K562 (cell line): ENCODE data around the gene HLCS. TPM values are rescaled to one million over a fixed set of nuclear protein-coding genes. Genes with fewer than 3 reads are reported as not detected.

ENCODE experiments used
- ARID2 ChIP-seq: fragments of 450-650 bp; IDR thresholded peaks from 2 replicates; pipeline ENCODE4 v1.6.1; 2017; ENCODE audit warnings: antibody characterized with exemption, mild to moderate bottlenecking
- ATF1 ChIP-seq, 2 experiments: fragments of 450-650 bp in 1 of 2; IDR thresholded peaks; 2 replicates each; pipeline ENCODE4 v1.6.1; 2016; ENCODE audit warnings: missing compliant biosample characterization in 1 of 2, missing genetic modification characterization in 1 of 2
- BCOR ChIP-seq: fragments of 450-650 bp; IDR thresholded peaks from 2 replicates; pipeline ENCODE4 v1.6.1; 2016
- CBX1 ChIP-seq: sonication (generic); IDR thresholded peaks from 2 replicates; pipeline ENCODE4 v1.6.1; 2016; ENCODE audit warnings: antibody characterized with exemption, low read depth, mild to moderate bottlenecking
- CBX3 ChIP-seq, 2 experiments: IDR thresholded peaks; 1 replicate in 1 of 2; 2 replicates in 1 of 2; pipeline ENCODE4 v1.6.1; 2012; ENCODE audit warnings: inconsistent platforms in 2 of 2, low read length in 2 of 2, borderline replicate concordance in 1 of 2, control low read depth in 1 of 2
- CCAR2 ChIP-seq: fragments of 200-400 bp; formaldehyde crosslinking; IDR thresholded peaks from 2 replicates; pipeline ENCODE4 v1.6.1; 2017; ENCODE audit warnings: mild to moderate bottlenecking, low read depth, low read length
- CEBPB ChIP-seq: fragments of 450-650 bp; IDR thresholded peaks from 2 replicates; pipeline ENCODE4 v1.6.1; 2016; ENCODE audit warnings: missing genetic modification characterization, missing compliant biosample characterization
- CHD1 ChIP-seq: fragments of 200-600 bp; sonication (generic); IDR thresholded peaks from one replicate; pipeline ENCODE4 v1.6.1; 2012; ENCODE audit warnings: mild to moderate bottlenecking, moderate library complexity, low read length, inconsistent platforms
- DACH1 ChIP-seq: fragments of 450-650 bp; IDR thresholded peaks from 2 replicates; pipeline ENCODE4 v1.6.1; 2018; ENCODE audit not compliant: partially characterized antibody
- DMBX1 ChIP-seq: fragments of 250-450 bp; sonication (Bioruptor Pico); IDR thresholded peaks from 2 replicates; pipeline ENCODE4 v1.8.0; 2022; ENCODE audit warnings: inconsistent platforms, mild to moderate bottlenecking, moderate library complexity, borderline replicate concordance
- HDAC2 ChIP-seq: fragments of 450-650 bp; IDR thresholded peaks from 2 replicates; pipeline ENCODE4 v1.6.1; 2016; ENCODE audit warnings: mild to moderate bottlenecking
- L3MBTL2 ChIP-seq: fragments of 450-650 bp; IDR thresholded peaks from 2 replicates; pipeline ENCODE4 v1.6.1; 2016; ENCODE audit warnings: mild to moderate bottlenecking, moderate library complexity
- PHB ChIP-seq: fragments of 250-450 bp; sonication (Bioruptor Pico); IDR thresholded peaks from 2 replicates; pipeline ENCODE4 v1.5.0; 2021
- RB1 ChIP-seq: fragments of 450-650 bp; IDR thresholded peaks from 2 replicates; pipeline ENCODE4 v1.6.1; 2017; ENCODE audit warnings: low read depth, mild to moderate bottlenecking
- RHOXF2B ChIP-seq: fragments of 250-450 bp; sonication (Bioruptor Pico); conservative IDR thresholded peaks from 2 replicates; pipeline ENCODE4 v1.5.1; 2021
- SMAD4 ChIP-seq: fragments of 250-450 bp; sonication (Bioruptor Pico); conservative IDR thresholded peaks from 2 replicates; pipeline ENCODE4 v1.8.0; 2021; ENCODE audit warnings: inconsistent platforms, mild to moderate bottlenecking, moderate library complexity
- SMARCA4 ChIP-seq: fragments of 450-650 bp; IDR thresholded peaks from 2 replicates; pipeline ENCODE4 v1.6.1; 2016
- SMARCC2 ChIP-seq: fragments of 450-650 bp; IDR thresholded peaks from 2 replicates; pipeline ENCODE4 v1.6.1; 2017; ENCODE audit warnings: antibody characterized with exemption, moderate library complexity, mild to moderate bottlenecking, low read depth
- SPI1 ChIP-seq: IDR thresholded peaks from 2 replicates; pipeline ENCODE4 v1.6.1; 2011; ENCODE audit warnings: low read depth, low read length, control low read depth, borderline replicate concordance
- STAT5B ChIP-seq: fragments of 250-450 bp; sonication (Bioruptor Pico); IDR thresholded peaks from 2 replicates; pipeline ENCODE4 v1.8.0; 2021; ENCODE audit warnings: mild to moderate bottlenecking, inconsistent platforms
- TAL1 ChIP-seq: fragments of 450-650 bp; IDR thresholded peaks from 2 replicates; pipeline ENCODE4 v1.6.1; 2016; ENCODE audit warnings: mild to moderate bottlenecking
- TCF3 ChIP-seq: sonication (generic); formaldehyde crosslinking; IDR thresholded peaks from 2 replicates; pipeline ENCODE4 v1.4.0; 2020; ENCODE audit warnings: mild to moderate bottlenecking, missing genetic modification reagents
- ZNF124 ChIP-seq: sonication (generic); formaldehyde crosslinking; IDR thresholded peaks from 2 replicates; pipeline ENCODE4 v1.8.1; 2022; ENCODE audit warnings: missing genetic modification reagents
- ZNF212 ChIP-seq: fragments of 450-650 bp; formaldehyde crosslinking; IDR thresholded peaks from 2 replicates; pipeline ENCODE4 v1.4.0; 2020; ENCODE audit warnings: mild to moderate bottlenecking
- ZNF24 ChIP-seq: fragments of 450-650 bp; IDR thresholded peaks from 2 replicates; pipeline ENCODE4 v1.6.1; 2016
- ZNF347 ChIP-seq: fragments of 450-650 bp; formaldehyde crosslinking; IDR thresholded peaks from 2 replicates; pipeline ENCODE4 v1.4.0; 2020; ENCODE audit warnings: low read depth, mild to moderate bottlenecking, moderate library complexity
- ZNF41 ChIP-seq: fragments of 250-450 bp; sonication (Bioruptor Pico); conservative IDR thresholded peaks from 2 replicates; pipeline ENCODE4 v1.4.0; 2020; ENCODE audit warnings: mild to moderate bottlenecking
- ZNF431 ChIP-seq: sonication (generic); formaldehyde crosslinking; IDR thresholded peaks from 2 replicates; pipeline ENCODE4 v1.8.0; 2022; ENCODE audit warnings: mild to moderate bottlenecking, missing genetic modification reagents
- ZNF584 ChIP-seq: fragments of 200-800 bp; sonication (Bioruptor generic); IDR thresholded peaks from 2 replicates; pipeline ENCODE4 v1.6.1; 2016; ENCODE audit warnings: low read depth, mild to moderate bottlenecking, missing genetic modification characterization, missing compliant biosample characterization
- polyA plus RNA-seq, 8 experiments: library from polyadenylated mRNA; depleted of rRNA in 4 of 8; stranded (reverse) in 5 of 8; unstranded in 3 of 8; fragments of >200 nt; fragmentation: Nextera tagmentation in 2 of 8; fragmentation: Illumina TruSeq in 1 of 8; extraction: Ambion mirVana in 2 of 8; extraction: Trizol in 1 of 8; gene quantifications; 2 replicates each; pipeline versions ENCODE4 v1.2.1 to v1.2.3, GENCODE V29; 2011 to 2014; ENCODE audit warnings: inconsistent platforms in 1 of 8, missing spikeins in 1 of 8
- total RNA-seq, 7 experiments: library from RNA; depleted of rRNA in 6 of 7; stranded (reverse); fragments of >200 nt in 6 of 7; fragmentation: Illumina TruSeq in 2 of 7; extraction: Trizol in 2 of 7; gene quantifications; 2 replicates each; pipeline versions ENCODE4 v1.2.1 to v1.2.3, GENCODE V29; 2011 to 2021; ENCODE audit warnings: low replicate concordance in 1 of 7
- TF ChIP-seq, protein P1 (sequence below): fragments of 250-450 bp; sonication (Bioruptor Pico); IDR thresholded peaks from 2 replicates; pipeline ENCODE4 v1.8.0; 2022; ENCODE audit warnings: moderate library complexity, mild to moderate bottlenecking, inconsistent platforms
- TF ChIP-seq, protein P2 (sequence below): sonication (generic); formaldehyde crosslinking; IDR thresholded peaks from 2 replicates; pipeline ENCODE4 v1.8.0; 2022; ENCODE audit warnings: missing genetic modification reagents, mild to moderate bottlenecking, moderate library complexity, borderline replicate concordance

The HLCS gene
- total and polyA plus RNA-seq, 9 of the 15 experiments (the other 6 are each of a cell fraction or from before 2014, with no cell fraction given): 3.0 to 21.5 (median 17.1) TPM

DNA sequence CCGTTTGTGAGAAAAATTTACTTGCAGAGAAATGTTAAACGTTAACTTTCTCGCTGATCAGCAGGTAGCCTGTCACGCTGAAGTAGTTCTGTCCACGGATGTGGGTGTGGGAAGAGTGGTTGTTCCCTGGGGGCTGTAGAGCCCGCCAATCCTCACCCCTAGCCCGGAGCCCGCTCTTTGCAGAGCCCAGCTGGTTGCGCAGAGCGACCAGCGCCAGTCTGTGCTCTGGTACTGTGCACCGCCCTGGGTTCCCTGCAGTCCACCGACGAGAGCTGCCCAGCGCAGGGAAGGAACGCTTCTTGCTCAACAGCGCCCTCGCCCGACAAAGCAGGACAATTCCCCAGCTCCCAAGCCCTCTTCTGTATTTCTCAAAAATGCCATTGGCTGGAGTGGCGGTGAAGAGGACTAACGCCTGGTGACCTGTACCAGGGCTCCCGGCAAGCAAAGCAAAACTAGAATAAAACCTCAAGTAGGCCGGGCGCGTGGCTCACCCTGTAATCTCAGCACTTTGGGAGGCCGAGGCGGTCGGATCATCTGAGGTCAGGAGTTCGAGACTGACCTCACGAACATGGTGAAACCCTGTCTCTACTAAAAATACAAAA lies 43.4 kb upstream of the HLCS start (continued):
- TF ChIP-seq CBX1: 0 out of 2 replicates have a peak, but pooled peaks have one; percentile 45
- no peak for TF ChIP-seq TCF3
- peak; percentile 71 for TF ChIP-seq SMARCA4
- 0 out of 2 replicates have a peak, but pooled peaks have one; percentile 38 for TF ChIP-seq HDAC2
- TF ChIP-seq SPI1: peak; percentile 28; the same call in 1 of the 2 replicates
- no peak; the same call in 1 of the 2 replicates for TF ChIP-seq SMAD4 (CRISPR knock-in tag)
- TF ChIP-seq SMARCC2: peak; percentile 77; the same call in 1 of the 2 replicates
- peak; percentile 71; the same call in 1 of the 2 replicates for TF ChIP-seq RB1
- TF ChIP-seq, protein P1, sequence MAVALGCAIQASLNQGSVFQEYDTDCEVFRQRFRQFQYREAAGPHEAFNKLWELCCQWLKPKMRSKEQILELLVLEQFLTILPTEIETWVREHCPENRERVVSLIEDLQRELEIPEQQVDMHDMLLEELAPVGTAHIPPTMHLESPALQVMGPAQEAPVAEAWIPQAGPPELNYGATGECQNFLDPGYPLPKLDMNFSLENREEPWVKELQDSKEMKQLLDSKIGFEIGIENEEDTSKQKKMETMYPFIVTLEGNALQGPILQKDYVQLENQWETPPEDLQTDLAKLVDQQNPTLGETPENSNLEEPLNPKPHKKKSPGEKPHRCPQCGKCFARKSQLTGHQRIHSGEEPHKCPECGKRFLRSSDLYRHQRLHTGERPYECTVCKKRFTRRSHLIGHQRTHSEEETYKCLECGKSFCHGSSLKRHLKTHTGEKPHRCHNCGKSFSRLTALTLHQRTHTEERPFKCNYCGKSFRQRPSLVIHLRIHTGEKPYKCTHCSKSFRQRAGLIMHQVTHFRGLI (CRISPR knock-in tag): no peak
- no peak for TF ChIP-seq ZNF24
- TF ChIP-seq L3MBTL2: 0 out of 2 replicates have a peak, but pooled peaks have one; percentile 36
- no peak for TF ChIP-seq ZNF431
- no peak for TF ChIP-seq PHB (CRISPR knock-in tag)
- peak; percentile 75; the same call in 1 of the 2 replicates for TF ChIP-seq ARID2
- 0 out of 3 replicates have a peak, but pooled peaks of 1 of the 2 experiments have one; percentile 38 for TF ChIP-seq CBX3 (IDR thresholded peaks at IDR 0.05; ENCODE audit: borderline replicate concordance in 1 of 2, low read length in 2 of 2)
- no peak for TF ChIP-seq ZNF41 (CRISPR knock-in tag)
- no peak for TF ChIP-seq CCAR2
- no peak for TF ChIP-seq ZNF212 (CRISPR knock-in tag)
- TF ChIP-seq ZNF584 (CRISPR knock-in tag): no peak
- no peak for TF ChIP-seq DMBX1 (CRISPR knock-in tag)
- no peak for TF ChIP-seq ATF1 (CRISPR knock-in tag; IDR thresholded peaks at IDR 0.05)
- TF ChIP-seq ATF1 (tag; IDR thresholded peaks at IDR 0.05): peak; percentile 63
- 0 out of 2 replicates have a peak, but pooled peaks have one; percentile 27 for TF ChIP-seq CEBPB (tag)
- TF ChIP-seq, protein P2, sequence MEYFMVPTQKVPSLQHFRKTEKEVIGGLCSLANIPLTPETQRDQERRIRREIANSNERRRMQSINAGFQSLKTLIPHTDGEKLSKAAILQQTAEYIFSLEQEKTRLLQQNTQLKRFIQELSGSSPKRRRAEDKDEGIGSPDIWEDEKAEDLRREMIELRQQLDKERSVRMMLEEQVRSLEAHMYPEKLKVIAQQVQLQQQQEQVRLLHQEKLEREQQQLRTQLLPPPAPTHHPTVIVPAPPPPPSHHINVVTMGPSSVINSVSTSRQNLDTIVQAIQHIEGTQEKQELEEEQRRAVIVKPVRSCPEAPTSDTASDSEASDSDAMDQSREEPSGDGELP: peak; percentile 90
- TF ChIP-seq CHD1: no peak
- TF ChIP-seq DACH1: peak; percentile 9
- TF ChIP-seq RHOXF2B (CRISPR knock-in tag): no peak
- TF ChIP-seq TAL1: peak; percentile 22; the same call in 1 of the 2 replicates
- TF ChIP-seq BCOR: no peak
- no peak for TF ChIP-seq STAT5B (CRISPR knock-in tag)
- TF ChIP-seq ZNF124 (CRISPR knock-in tag): no peak
- TF ChIP-seq ZNF347 (CRISPR knock-in tag): no peak
